ENCODE measurements around the gene AIG1. TPM values are rescaled to one million over a fixed set of nuclear protein-coding genes. Genes with fewer than 3 reads are reported as not detected.

AIG1 gene
- polyA plus RNA-seq, 1 donor from 2014 or later = 23.2 TPM

DNA sequence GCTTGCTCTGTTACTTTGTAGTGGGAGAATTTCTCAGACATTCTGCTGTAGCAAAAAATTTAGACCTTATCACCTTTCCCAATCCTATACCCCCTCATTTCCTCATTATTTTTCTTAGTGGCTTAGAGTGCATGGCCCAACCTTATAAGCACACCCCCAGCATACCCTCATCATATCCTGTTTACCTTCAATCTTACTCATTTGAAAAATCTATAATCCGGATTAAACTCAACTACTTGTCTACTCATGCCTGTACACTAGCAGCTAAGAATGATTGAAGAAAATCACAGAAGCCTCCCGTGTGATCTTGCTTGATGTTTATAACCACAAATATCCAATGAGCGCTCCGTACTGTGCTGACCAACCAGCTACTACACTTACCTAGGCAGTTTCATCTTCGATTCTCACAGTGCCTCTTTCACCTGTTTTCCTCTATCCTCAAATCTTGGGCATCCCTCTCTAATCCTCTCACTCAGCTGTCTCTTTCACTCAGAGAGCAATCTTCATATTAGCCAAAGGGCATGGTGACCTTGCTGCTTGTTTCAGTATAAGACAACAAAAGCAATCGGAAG lies 36.6 kb downstream of the AIG1 start:
- no peak overlapping the region for H2AFZ ChIP-seq (ENCODE audit: low read depth, low read length)
- no peak overlapping the region for H3K27ac ChIP-seq (ENCODE audit: low read length)
- no peak for TF ChIP-seq MXI1 (conservative IDR thresholded peaks at IDR 0.05; ENCODE audit: poor library complexity, severe bottlenecking)
- no peak for TF ChIP-seq REST (IDR thresholded peaks at IDR 0.05; ENCODE audit: borderline replicate concordance)
- no peak for TF ChIP-seq EZH2 (IDR thresholded peaks at IDR 0.05; ENCODE audit: borderline replicate concordance, insufficient read depth, low read length, poor library complexity, severe bottlenecking)
- no peak for TF ChIP-seq POLR2AphosphoS5 (IDR thresholded peaks at IDR 0.05)
- TF ChIP-seq EP300 (conservative IDR thresholded peaks at IDR 0.05; ENCODE audit: poor library complexity, severe bottlenecking) = no peak
- no peak for TF ChIP-seq TAF1 (IDR thresholded peaks at IDR 0.05; ENCODE audit: low read depth)
- no peak for TF ChIP-seq RAD21 (conservative IDR thresholded peaks at IDR 0.05)
- TF ChIP-seq SMC3 (conservative IDR thresholded peaks at IDR 0.05; ENCODE audit: poor library complexity) = no peak
- TF ChIP-seq CTCF (IDR thresholded peaks at IDR 0.05; ENCODE audit: poor library complexity, severe bottlenecking) = no peak
- no peak overlapping the region for H3K4me2 ChIP-seq (ENCODE audit: low read length)
- no peaks in the 10 kb centered on the region for H3K79me2 ChIP-seq (replicated peaks; ENCODE audit: insufficient read depth, low read length)
- H3K9me3 ChIP-seq (ENCODE audit: low read length) = no peaks in the 10 kb centered on the region
- no peaks in the 10 kb centered on the region for H4K20me1 ChIP-seq (ENCODE audit: insufficient read depth)
- no peaks in the 10 kb centered on the region for H3K9me2 ChIP-seq (ENCODE audit: insufficient read depth, low read length)
- no peak overlapping the region for H3K9ac ChIP-seq (ENCODE audit: low read length)
- no peaks in the 10 kb centered on the region for H3F3A ChIP-seq (ENCODE audit: insufficient read depth, low read length, poor library complexity, severe bottlenecking)
- H3K36me3 ChIP-seq (ENCODE audit: insufficient read depth, low read length) = no peaks in the 10 kb centered on the region
- no peak overlapping the region for H3K4me3 ChIP-seq (ENCODE audit: low read length)
- H3K27me3 ChIP-seq (ENCODE audit: insufficient read depth, low read depth, low read length) = no peaks in the 10 kb centered on the region

DNA sequence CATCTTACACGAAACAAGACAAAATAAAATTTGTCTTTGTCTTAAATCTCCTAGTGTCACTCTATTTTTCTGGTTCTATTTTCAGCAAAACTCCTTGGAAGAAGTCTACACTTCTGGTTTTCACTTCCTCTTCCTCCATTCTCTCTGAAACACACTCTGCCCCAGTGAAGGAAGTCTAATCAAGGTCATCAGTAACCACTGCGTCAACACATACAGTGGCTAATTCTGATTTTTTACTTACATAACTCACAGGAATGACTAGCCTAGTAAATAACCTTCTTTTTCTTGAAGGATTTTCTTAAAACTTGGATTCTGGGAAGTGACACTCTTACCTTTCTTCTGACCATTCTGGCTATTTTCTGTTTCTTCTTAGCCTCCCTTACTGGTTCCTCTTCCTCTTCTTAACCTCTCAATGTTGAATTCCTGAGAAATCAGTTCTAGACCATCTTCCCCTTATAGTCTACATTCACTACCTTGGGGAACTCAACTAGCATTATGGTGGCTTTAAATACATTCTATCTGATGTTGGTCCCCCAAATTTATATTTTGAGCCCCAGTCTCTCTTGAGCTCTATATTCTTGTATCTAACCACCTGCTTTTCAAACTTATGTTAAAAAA lies 37.5 kb downstream of the AIG1 start:
- H3K27me3 ChIP-seq (ENCODE audit: insufficient read depth, low read depth, low read length) = no peaks in the 10 kb centered on the region
- no peak overlapping the region for H3K4me2 ChIP-seq (ENCODE audit: low read length)
- no peaks in the 10 kb centered on the region for H3F3A ChIP-seq (ENCODE audit: insufficient read depth, low read length, poor library complexity, severe bottlenecking)
- no peaks in the 10 kb centered on the region for H3K79me2 ChIP-seq (replicated peaks; ENCODE audit: insufficient read depth, low read length)
- TF ChIP-seq MXI1 (conservative IDR thresholded peaks at IDR 0.05; ENCODE audit: poor library complexity, severe bottlenecking) = no peak
- TF ChIP-seq REST (IDR thresholded peaks at IDR 0.05; ENCODE audit: borderline replicate concordance) = no peak
- TF ChIP-seq RAD21 (conservative IDR thresholded peaks at IDR 0.05) = no peak
- TF ChIP-seq EZH2 (IDR thresholded peaks at IDR 0.05; ENCODE audit: borderline replicate concordance, insufficient read depth, low read length, poor library complexity, severe bottlenecking) = no peak
- TF ChIP-seq SMC3 (conservative IDR thresholded peaks at IDR 0.05; ENCODE audit: poor library complexity) = no peak
- no peak for TF ChIP-seq TAF1 (IDR thresholded peaks at IDR 0.05; ENCODE audit: low read depth)
- TF ChIP-seq CTCF (IDR thresholded peaks at IDR 0.05; ENCODE audit: poor library complexity, severe bottlenecking) = no peak
- no peak for TF ChIP-seq EP300 (conservative IDR thresholded peaks at IDR 0.05; ENCODE audit: poor library complexity, severe bottlenecking)
- no peak for TF ChIP-seq POLR2AphosphoS5 (IDR thresholded peaks at IDR 0.05)
- H3K36me3 ChIP-seq (ENCODE audit: insufficient read depth, low read length) = no peaks in the 10 kb centered on the region
- H4K20me1 ChIP-seq (ENCODE audit: insufficient read depth) = no peaks in the 10 kb centered on the region
- H3K27ac ChIP-seq (ENCODE audit: low read length) = no peak overlapping the region
- H3K9me2 ChIP-seq (ENCODE audit: insufficient read depth, low read length) = no peaks in the 10 kb centered on the region
- no peaks in the 10 kb centered on the region for H3K9me3 ChIP-seq (ENCODE audit: low read length)
- H2AFZ ChIP-seq (ENCODE audit: low read depth, low read length) = no peak overlapping the region
- no peak overlapping the region for H3K9ac ChIP-seq (ENCODE audit: low read length)
- H3K4me3 ChIP-seq (ENCODE audit: low read length) = no peak overlapping the region
